ENCODE results near the gene SPEM1. TPM values are rescaled to one million over a fixed set of nuclear protein-coding genes. Genes with fewer than 3 reads are reported as not detected.

SPEM1 gene
- total RNA-seq, 1 experiment from 2014 or later, result 0.33 TPM

GRCh38 chr17:7443499-7444485 is 23.7 kb downstream of the SPEM1 start:
- Mint-ChIP-seq H3K36me3 (ENCODE audit: insufficient read depth in 1 of 3, low read depth in 3 of 3) (peaks cover 3 to 18% (median 5%) of the 10 kb centered on the region in 3 experiments), H3K4me3 (peak overlapping the region in 1 of 2 experiments; percentile 94; a peak in 4 of 5 replicates), H3K27ac (no peak overlapping the region), H3K27me3 (ENCODE audit: low read depth) (peaks cover 20% of the 10 kb centered on the region), H3K4me1 (peaks cover 35 to 52% of the 10 kb centered on the region in 2 experiments), H3K9me3 (no peaks in the 10 kb centered on the region; a peak in 1 of 5 replicates)
- no peaks in the 10 kb centered on the region for H3K79me1 ChIP-seq (ENCODE audit: insufficient read depth, low read depth, low read length, poor library complexity, severe bottlenecking)
- H4K91ac ChIP-seq (ENCODE audit: insufficient read length, low read depth, low read length), result no peak overlapping the region
- WGBS (ENCODE audit: extremely low coverage, insufficient read length, low lambda C conversion rate), result no CpG with 5 or more reads among the region's 7 CpGs
- no peak overlapping the region for H3K4ac ChIP-seq (ENCODE audit: low read depth, low read length)
- H4K8ac ChIP-seq (replicated peaks; ENCODE audit: insufficient read length, low read depth, low read length), result no peak overlapping the region
- H3K23ac ChIP-seq (ENCODE audit: insufficient read length, low read depth, low read length), result no peak overlapping the region
- no peak overlapping the region for H2BK20ac ChIP-seq (ENCODE audit: low read depth, low read length, poor library complexity, severe bottlenecking)
- H4K20me1 ChIP-seq (ENCODE audit: control insufficient read depth, insufficient read depth, insufficient read length), result no peaks in the 10 kb centered on the region
- peaks cover 22% of the 10 kb centered on the region for H3K23me2 ChIP-seq (ENCODE audit: insufficient read length, low read depth, low read length, poor library complexity, severe bottlenecking)
- no peaks in the 10 kb centered on the region for H3K9me3 ChIP-seq (ENCODE audit: control insufficient read depth, low read depth, low read length)
- H3K9ac ChIP-seq (ENCODE audit: extremely low read depth, insufficient read length, low read length), result no peak overlapping the region
- TF ChIP-seq CTCF (conservative IDR thresholded peaks at IDR 0.05), result no peak
- H3K27ac ChIP-seq (ENCODE audit: insufficient read length, low read depth, low read length), result no peak overlapping the region
- no peaks in the 10 kb centered on the region for H3K79me2 ChIP-seq (ENCODE audit: insufficient read depth, low read length)
- H2BK15ac ChIP-seq (ENCODE audit: low read depth, low read length), result no peak overlapping the region
- H4K5ac ChIP-seq (ENCODE audit: insufficient read length, low read depth, low read length), result no peak overlapping the region
- H3T11ph ChIP-seq (ENCODE audit: low read length), result no peak overlapping the region
- peak overlapping the region; percentile 22 for H3K4me2 ChIP-seq (ENCODE audit: insufficient read depth, insufficient read length, low read length)
- H2BK120ac ChIP-seq (ENCODE audit: low read depth, low read length, poor library complexity, severe bottlenecking), result no peak overlapping the region
- no peak for DNase-seq
- H2BK5ac ChIP-seq (ENCODE audit: insufficient read length, low read length), result no peak overlapping the region
- H3K4me1 ChIP-seq (ENCODE audit: insufficient read depth, low read length), result no peaks in the 10 kb centered on the region; the same call in 1 of the 2 replicates
- no peak overlapping the region for H3K18ac ChIP-seq (ENCODE audit: insufficient read length, low read depth, low read length)
- H3K14ac ChIP-seq (ENCODE audit: insufficient read depth, low read length), result no peak overlapping the region
- no peak overlapping the region for H2BK12ac ChIP-seq (ENCODE audit: insufficient read length, low read depth, low read length)
- H3K27me3 ChIP-seq (ENCODE audit: insufficient read depth, low read length), result peaks cover 6% of the 10 kb centered on the region
- H2AK5ac ChIP-seq (ENCODE audit: insufficient read length, low read length), result no peak overlapping the region
- no peak overlapping the region for H2AFZ ChIP-seq (ENCODE audit: low read length)
- H3K56ac ChIP-seq (ENCODE audit: insufficient read length, low read depth, low read length), result no peak overlapping the region
